Sigmoid colon (tissue), 4 donors: ENCODE results near the gene ABO.

Experiments used
- POLR2A ChIP-seq, 2 donors: fragments of 450-650 bp; IDR thresholded peaks; one replicate each; pipeline ENCODE4 v1.6.1; 2016; ENCODE audit warnings: antibody characterized with exemption in 2 of 2, mild to moderate bottlenecking in 2 of 2, moderate library complexity in 2 of 2
- POLR2AphosphoS5 ChIP-seq, 4 donors: sonication (generic); formaldehyde crosslinking; IDR thresholded peaks; one replicate each; pipeline ENCODE4 v1.6.1; 2017; ENCODE audit warnings: antibody characterized with exemption in 4 of 4

DNA sequence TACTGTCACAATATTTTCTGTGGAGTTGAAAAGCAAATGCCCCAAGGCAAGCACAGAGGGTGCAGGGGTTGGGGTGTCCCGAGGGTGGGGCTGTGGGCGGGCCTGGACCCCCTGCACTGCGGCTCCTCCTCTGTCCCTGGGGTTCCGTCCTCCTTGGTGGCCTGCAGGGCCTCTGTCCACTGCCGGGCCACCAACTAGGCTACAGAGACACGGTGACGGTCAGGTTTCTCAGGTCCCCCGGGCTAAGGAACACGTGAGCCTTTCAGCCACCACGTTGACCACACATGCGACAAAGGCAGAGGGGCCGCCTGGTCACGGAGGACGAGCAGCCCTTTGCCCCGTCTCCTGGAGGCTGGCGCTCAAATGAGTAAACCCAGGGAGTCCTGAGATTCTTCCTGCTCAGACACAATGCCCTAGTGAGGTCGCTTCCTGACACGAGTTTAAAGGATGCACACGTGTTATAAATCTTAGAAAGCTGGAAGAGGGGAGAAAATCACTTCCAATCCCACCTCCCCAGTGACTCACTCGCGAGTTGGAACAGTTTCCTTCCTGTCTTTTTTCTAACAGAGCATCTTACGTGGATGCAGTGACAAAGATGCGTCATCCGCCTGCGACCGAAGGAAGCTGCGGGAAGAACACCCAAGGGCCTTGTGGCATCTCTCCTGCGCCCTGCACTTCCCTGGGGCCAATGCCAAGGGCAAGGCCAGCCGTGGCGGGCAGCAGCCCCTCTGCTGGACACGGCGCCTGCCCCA lies 41.1 kb downstream of the ABO start:
- no peak for TF ChIP-seq POLR2AphosphoS5 (IDR thresholded peaks at IDR 0.05)
- TF ChIP-seq POLR2A (IDR thresholded peaks at IDR 0.05) = no peak
